ENCODE data around the gene CASP8.
"Not testable (repeated sequence)": the region's sequence is repeated elsewhere in the genome, so short reads cannot be mapped to it uniquely, and the experiment has no call there.

The CASP8 gene

GRCh38 chr2:201269764-201270163 is 9.4 kb downstream of the CASP8 start:
- DNase-seq (ENCODE audit: low read depth in 1 of 2, low spot score in 1 of 2): no peak

GRCh38 chr2:201270293-201271001 is 10.1 kb downstream of the CASP8 start:
- DNase-seq (ENCODE audit: low read depth in 1 of 2, low spot score in 1 of 2): no peak

- DNase-seq (ENCODE audit: low read depth in 1 of 2, low spot score in 1 of 2): no peak
Measured at GRCh38 chr2:201271917-201272316, 11.6 kb downstream of the CASP8 start.

- no peak for DNase-seq (ENCODE audit: low read depth in 1 of 2, low spot score in 1 of 2)
Measured at GRCh38 chr2:201273330-201273983, 13.1 kb downstream of the CASP8 start.

- DNase-seq (ENCODE audit: low read depth in 1 of 2, low spot score in 1 of 2): no peak
Measured at GRCh38 chr2:201275069-201275468, 14.7 kb downstream of the CASP8 start.

- DNase-seq (ENCODE audit: low read depth in 1 of 2, low spot score in 1 of 2): no peak
Measured at GRCh38 chr2:201275990-201276389, 15.7 kb downstream of the CASP8 start.

GRCh38 chr2:201276511-201276910 is 16.2 kb downstream of the CASP8 start:
- DNase-seq (ENCODE audit: low read depth in 1 of 2, low spot score in 1 of 2): no peak

GRCh38 chr2:201279079-201279478 is 18.7 kb downstream of the CASP8 start:
- no peak for DNase-seq (ENCODE audit: low read depth in 1 of 2, low spot score in 1 of 2)

GRCh38 chr2:201280191-201281040 is 20.1 kb downstream of the CASP8 start:
- DNase-seq (ENCODE audit: low read depth in 1 of 2, low spot score in 1 of 2): no peak

- DNase-seq (ENCODE audit: low read depth in 1 of 2, low spot score in 1 of 2): no peak
Measured at GRCh38 chr2:201285499-201285898, 25.2 kb downstream of the CASP8 start.

GRCh38 chr2:201290457-201291148 is 30.3 kb downstream of the CASP8 start:
- not testable (repeated sequence) for DNase-seq (ENCODE audit: low read depth in 1 of 2, low spot score in 1 of 2)

- no peak for DNase-seq (ENCODE audit: low read depth in 1 of 2, low spot score in 1 of 2)
Measured at GRCh38 chr2:201298462-201299052, 38.2 kb downstream of the CASP8 start.

GRCh38 chr2:201299929-201300328 is 39.6 kb downstream of the CASP8 start:
- DNase-seq (ENCODE audit: low read depth in 1 of 2, low spot score in 1 of 2): not testable (repeated sequence)

GRCh38 chr2:201307876-201308275 is 47.5 kb downstream of the CASP8 start:
- no peak for DNase-seq (ENCODE audit: low read depth in 1 of 2, low spot score in 1 of 2)

- DNase-seq (ENCODE audit: low read depth in 1 of 2, low spot score in 1 of 2): no peak
Measured at GRCh38 chr2:201308914-201309313, 48.6 kb downstream of the CASP8 start.

- DNase-seq (ENCODE audit: low read depth in 1 of 2, low spot score in 1 of 2): no peak
Measured at GRCh38 chr2:201313362-201313761, 53.0 kb downstream of the CASP8 start.

- DNase-seq (ENCODE audit: low read depth in 1 of 2, low spot score in 1 of 2): no peak
Measured at GRCh38 chr2:201319511-201319910, 59.2 kb downstream of the CASP8 start.

- no peak for DNase-seq (ENCODE audit: low read depth in 1 of 2, low spot score in 1 of 2)
Measured at GRCh38 chr2:201320257-201320656, 59.9 kb downstream of the CASP8 start.

GRCh38 chr2:201320701-201321100 is 60.4 kb downstream of the CASP8 start:
- no peak for DNase-seq (ENCODE audit: low read depth in 1 of 2, low spot score in 1 of 2)

- no peak for DNase-seq (ENCODE audit: low read depth in 1 of 2, low spot score in 1 of 2)
Measured at GRCh38 chr2:201322772-201323171, 62.4 kb downstream of the CASP8 start.

GRCh38 chr2:201327678-201328077 is 67.3 kb downstream of the CASP8 start:
- DNase-seq (ENCODE audit: low read depth in 1 of 2, low spot score in 1 of 2): no peak

All from activated T-helper 1 cell treated with anti-CD3 and anti-CD28 coated beads, Interleukin-2, amount 50 U/mL, for 16 hours (primary cell).